Measurements from ENCODE around the gene HASPIN.

DNA sequence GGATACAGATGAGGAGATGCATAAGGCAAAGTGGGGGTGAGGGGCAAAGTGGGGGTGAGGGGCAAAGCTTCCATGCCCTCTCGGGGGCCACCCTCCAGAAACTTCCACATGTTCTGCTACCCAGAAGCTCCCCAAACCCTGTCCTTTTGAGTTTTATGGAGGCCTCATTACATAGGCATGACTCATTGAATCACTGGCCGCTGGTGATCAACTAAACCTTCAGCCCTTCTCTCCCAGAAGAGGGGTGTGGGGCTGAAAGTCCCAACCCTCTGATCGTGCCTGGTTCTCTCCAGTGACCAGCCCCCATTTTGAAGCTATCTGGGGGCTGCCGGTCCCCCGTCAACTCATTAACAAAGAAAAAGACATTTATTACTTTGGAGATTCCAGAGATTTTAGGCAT lies 49.8 kb downstream of the HASPIN start:
- TF ChIP-seq, protein P1, sequence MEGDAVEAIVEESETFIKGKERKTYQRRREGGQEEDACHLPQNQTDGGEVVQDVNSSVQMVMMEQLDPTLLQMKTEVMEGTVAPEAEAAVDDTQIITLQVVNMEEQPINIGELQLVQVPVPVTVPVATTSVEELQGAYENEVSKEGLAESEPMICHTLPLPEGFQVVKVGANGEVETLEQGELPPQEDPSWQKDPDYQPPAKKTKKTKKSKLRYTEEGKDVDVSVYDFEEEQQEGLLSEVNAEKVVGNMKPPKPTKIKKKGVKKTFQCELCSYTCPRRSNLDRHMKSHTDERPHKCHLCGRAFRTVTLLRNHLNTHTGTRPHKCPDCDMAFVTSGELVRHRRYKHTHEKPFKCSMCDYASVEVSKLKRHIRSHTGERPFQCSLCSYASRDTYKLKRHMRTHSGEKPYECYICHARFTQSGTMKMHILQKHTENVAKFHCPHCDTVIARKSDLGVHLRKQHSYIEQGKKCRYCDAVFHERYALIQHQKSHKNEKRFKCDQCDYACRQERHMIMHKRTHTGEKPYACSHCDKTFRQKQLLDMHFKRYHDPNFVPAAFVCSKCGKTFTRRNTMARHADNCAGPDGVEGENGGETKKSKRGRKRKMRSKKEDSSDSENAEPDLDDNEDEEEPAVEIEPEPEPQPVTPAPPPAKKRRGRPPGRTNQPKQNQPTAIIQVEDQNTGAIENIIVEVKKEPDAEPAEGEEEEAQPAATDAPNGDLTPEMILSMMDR (IDR thresholded peaks at IDR 0.05 in 4 of 5, conservative IDR thresholded peaks at IDR 0.05 in 1 of 5): no peak
- TF ChIP-seq POLR2A (IDR thresholded peaks at IDR 0.05): no peak
